GM12872 (cell line): ENCODE results near the gene CLSTN2.

Experiments used
- CTCF ChIP-seq: IDR thresholded peaks from 3 replicates; pipeline ENCODE4 v1.5.1; 2011; ENCODE audit warnings: low read depth, mild to moderate bottlenecking, low read length, moderate library complexity; ENCODE audit not compliant: insufficient read depth

CLSTN2 gene

GRCh38 chr3:140424726-140425125 is 489.7 kb downstream of the CLSTN2 start:
- TF ChIP-seq CTCF = no peak

GRCh38 chr3:140427786-140428185 is 492.8 kb downstream of the CLSTN2 start:
- no peak for TF ChIP-seq CTCF

- TF ChIP-seq CTCF = no peak
Observed at GRCh38 chr3:140428380-140428779, 493.4 kb downstream of the CLSTN2 start.

- no peak for TF ChIP-seq CTCF
Observed at GRCh38 chr3:140429791-140430190, 494.8 kb downstream of the CLSTN2 start.

GRCh38 chr3:140430494-140430893 is 495.5 kb downstream of the CLSTN2 start:
- TF ChIP-seq CTCF = no peak

- no peak for TF ChIP-seq CTCF
Observed at GRCh38 chr3:140432229-140432669, 497.3 kb downstream of the CLSTN2 start.

GRCh38 chr3:140433431-140433830 is 498.4 kb downstream of the CLSTN2 start:
- TF ChIP-seq CTCF = no peak

GRCh38 chr3:140434261-140434905 is 499.4 kb downstream of the CLSTN2 start:
- TF ChIP-seq CTCF = no peak
